Gastroesophageal sphincter (tissue), 3 donors: Measurements from ENCODE around the gene KRT27.

ENCODE experiments used
- EP300 ChIP-seq: sonication (generic); formaldehyde crosslinking; IDR thresholded peaks from one replicate; pipeline ENCODE4 v1.6.1; 2017; ENCODE audit warnings: antibody characterized with exemption, mild to moderate bottlenecking
- POLR2A ChIP-seq, 2 donors: fragments of 450-650 bp; IDR thresholded peaks; one replicate each; pipeline ENCODE4 v1.6.1; 2017; ENCODE audit warnings: antibody characterized with exemption in 2 of 2, mild to moderate bottlenecking in 2 of 2, moderate library complexity in 1 of 2
- POLR2AphosphoS5 ChIP-seq: sonication (generic); formaldehyde crosslinking; IDR thresholded peaks from one replicate; pipeline ENCODE4 v1.6.1; 2017; ENCODE audit warnings: antibody characterized with exemption
- TF ChIP-seq, protein P1 (sequence below), 4 experiments: fragments of 200-600 bp in 2 of 4; fragments of 450-650 bp in 2 of 4; sonication (generic) in 1 of 4; IDR thresholded peaks; one replicate each; pipeline ENCODE4 v1.5.1; 2017 to 2019; ENCODE audit warnings: antibody characterized with exemption in 4 of 4, mild to moderate bottlenecking in 2 of 4, moderate library complexity in 2 of 4

DNA sequence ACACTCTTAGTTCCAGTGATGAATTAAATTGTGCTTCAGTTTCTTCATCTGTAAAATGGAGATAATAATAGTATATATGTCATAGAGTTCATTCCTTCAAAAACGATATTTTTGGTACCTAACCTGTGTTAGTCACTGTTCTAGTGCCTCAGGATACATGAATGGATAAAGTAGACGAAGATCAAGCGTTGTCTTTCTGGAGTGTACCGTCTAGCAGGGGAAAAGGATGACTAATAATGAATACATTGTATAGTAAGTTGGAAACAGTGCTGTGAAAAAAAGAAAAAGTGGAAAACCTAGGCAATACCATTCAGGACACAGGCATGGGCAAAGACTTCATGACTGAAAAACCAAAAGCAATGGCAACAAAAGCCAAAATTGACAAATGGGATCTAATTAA lies 31.5 kb upstream of the KRT27 start:
- TF ChIP-seq, protein P1, sequence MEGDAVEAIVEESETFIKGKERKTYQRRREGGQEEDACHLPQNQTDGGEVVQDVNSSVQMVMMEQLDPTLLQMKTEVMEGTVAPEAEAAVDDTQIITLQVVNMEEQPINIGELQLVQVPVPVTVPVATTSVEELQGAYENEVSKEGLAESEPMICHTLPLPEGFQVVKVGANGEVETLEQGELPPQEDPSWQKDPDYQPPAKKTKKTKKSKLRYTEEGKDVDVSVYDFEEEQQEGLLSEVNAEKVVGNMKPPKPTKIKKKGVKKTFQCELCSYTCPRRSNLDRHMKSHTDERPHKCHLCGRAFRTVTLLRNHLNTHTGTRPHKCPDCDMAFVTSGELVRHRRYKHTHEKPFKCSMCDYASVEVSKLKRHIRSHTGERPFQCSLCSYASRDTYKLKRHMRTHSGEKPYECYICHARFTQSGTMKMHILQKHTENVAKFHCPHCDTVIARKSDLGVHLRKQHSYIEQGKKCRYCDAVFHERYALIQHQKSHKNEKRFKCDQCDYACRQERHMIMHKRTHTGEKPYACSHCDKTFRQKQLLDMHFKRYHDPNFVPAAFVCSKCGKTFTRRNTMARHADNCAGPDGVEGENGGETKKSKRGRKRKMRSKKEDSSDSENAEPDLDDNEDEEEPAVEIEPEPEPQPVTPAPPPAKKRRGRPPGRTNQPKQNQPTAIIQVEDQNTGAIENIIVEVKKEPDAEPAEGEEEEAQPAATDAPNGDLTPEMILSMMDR (IDR thresholded peaks at IDR 0.05), result no peak
- TF ChIP-seq POLR2AphosphoS5 (no peak), EP300 (no peak), POLR2A (IDR thresholded peaks at IDR 0.05) (no peak)
